GM20000 (cell line): ENCODE data around the gene AFF3.
"Not testable (repeated sequence)": the region's sequence is repeated elsewhere in the genome, so short reads cannot be mapped to it uniquely, and the experiment has no call there.

Experiments used
- DNase-seq: peaks from one replicate; pipeline ENCODE4 v3.0.0; 2012; ENCODE audit warnings: low spot score
- CTCF ChIP-seq: IDR thresholded peaks from 2 replicates; pipeline ENCODE4 v1.5.1; 2012; ENCODE audit warnings: mild to moderate bottlenecking, control low read depth; ENCODE audit errors: extremely low read depth, missing control alignments

AFF3 gene

DNA sequence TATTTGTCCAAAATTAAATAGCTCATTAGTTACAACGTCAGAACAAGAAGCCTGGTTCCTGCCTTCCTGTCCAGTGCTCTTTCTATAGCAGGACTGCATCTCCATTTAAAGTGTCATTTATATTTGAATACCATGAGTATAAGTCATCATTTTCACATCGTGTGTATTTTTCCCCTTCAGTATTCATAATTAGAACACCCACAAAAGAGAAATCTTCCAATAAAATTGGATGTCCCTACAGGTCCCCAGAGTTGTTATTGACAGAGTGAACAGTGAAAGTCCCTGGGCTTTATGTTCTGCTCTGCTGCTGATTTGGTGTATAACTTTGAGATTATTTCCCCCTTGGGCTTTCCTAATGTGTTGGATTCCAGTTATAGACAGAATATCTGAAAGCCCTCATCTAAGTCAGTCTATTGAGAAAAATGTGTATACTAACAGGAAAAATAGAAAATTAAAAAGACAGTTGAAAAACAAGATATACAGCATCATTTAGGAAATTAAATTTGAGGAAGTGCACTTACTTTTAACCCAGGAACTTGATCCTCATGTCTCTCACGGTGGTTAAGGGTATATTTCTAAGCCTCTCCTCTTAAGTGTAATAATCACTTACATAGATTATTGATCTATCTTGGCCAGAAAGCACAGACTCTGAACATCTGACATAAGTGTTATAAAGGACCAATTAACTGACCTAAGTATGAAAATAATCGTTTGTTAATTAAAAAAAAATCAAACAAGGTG is 637.4 kb downstream of the AFF3 start:
- no peak for DNase-seq
- TF ChIP-seq CTCF: no peak

GRCh38 chr2:99503662-99504416 is 638.6 kb downstream of the AFF3 start:
- not testable (repeated sequence) for DNase-seq

GRCh38 chr2:99496021-99496420 is 646.4 kb downstream of the AFF3 start:
- DNase-seq: no peak
- no peak for TF ChIP-seq CTCF
